Astrocyte of the spinal cord (primary cell): ENCODE measurements around the gene SPRR3.

Experiments
- DNase-seq: peaks from one replicate; pipeline ENCODE4 v3.0.0; 2011; ENCODE audit warnings: low read depth, low spot score
- H3K4me3 ChIP-seq: 2 replicates; pipeline ENCODE4 v1.5.1; 2011; ENCODE audit warnings: low read depth, mild to moderate bottlenecking, low read length, moderate library complexity
- in situ Hi-C: cut with HindIII; loops from 2 replicates; pipeline ENCODE4 v1.10.0; 2017; ENCODE audit warnings: low sequenced_read_pairs
- TF ChIP-seq, protein P1 (sequence below): IDR thresholded peaks from 2 replicates; pipeline ENCODE4 v1.5.1; 2012; ENCODE audit warnings: low read depth, mild to moderate bottlenecking, low read length, inconsistent platforms

SPRR3 gene, protein sequence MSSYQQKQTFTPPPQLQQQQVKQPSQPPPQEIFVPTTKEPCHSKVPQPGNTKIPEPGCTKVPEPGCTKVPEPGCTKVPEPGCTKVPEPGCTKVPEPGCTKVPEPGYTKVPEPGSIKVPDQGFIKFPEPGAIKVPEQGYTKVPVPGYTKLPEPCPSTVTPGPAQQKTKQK

DNA sequence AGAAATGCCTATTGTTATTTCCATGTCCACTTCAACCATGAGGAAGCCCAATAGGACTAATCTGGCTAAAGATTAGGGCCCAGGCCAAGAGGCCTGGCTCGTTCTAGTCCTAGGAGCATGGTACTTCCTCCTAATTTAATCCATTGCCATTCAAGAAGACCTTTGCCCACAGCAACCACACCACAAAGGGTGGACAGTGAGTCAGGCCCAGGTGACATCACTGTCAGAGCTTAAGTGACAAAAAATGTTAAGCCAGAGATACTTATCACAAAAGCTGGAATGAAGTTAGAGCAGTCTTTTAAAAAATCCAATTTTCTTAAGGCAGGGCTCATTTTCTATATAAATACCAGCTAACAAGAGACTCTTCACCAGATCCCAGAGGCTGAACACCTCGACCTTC is at the start of gene SPRR3:
Gene SPRR3, plus strand, starts transcription at position 368 of the 400 bp plus-strand sequence. CDS start 1,272 bp downstream, outside the sequence.
- in situ Hi-C loops = no loop called here
- DNase-seq = no peak
- TF ChIP-seq, protein P1, sequence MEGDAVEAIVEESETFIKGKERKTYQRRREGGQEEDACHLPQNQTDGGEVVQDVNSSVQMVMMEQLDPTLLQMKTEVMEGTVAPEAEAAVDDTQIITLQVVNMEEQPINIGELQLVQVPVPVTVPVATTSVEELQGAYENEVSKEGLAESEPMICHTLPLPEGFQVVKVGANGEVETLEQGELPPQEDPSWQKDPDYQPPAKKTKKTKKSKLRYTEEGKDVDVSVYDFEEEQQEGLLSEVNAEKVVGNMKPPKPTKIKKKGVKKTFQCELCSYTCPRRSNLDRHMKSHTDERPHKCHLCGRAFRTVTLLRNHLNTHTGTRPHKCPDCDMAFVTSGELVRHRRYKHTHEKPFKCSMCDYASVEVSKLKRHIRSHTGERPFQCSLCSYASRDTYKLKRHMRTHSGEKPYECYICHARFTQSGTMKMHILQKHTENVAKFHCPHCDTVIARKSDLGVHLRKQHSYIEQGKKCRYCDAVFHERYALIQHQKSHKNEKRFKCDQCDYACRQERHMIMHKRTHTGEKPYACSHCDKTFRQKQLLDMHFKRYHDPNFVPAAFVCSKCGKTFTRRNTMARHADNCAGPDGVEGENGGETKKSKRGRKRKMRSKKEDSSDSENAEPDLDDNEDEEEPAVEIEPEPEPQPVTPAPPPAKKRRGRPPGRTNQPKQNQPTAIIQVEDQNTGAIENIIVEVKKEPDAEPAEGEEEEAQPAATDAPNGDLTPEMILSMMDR = no peak
- H3K4me3 ChIP-seq = no peak within 1 kb of the TSS

DNA sequence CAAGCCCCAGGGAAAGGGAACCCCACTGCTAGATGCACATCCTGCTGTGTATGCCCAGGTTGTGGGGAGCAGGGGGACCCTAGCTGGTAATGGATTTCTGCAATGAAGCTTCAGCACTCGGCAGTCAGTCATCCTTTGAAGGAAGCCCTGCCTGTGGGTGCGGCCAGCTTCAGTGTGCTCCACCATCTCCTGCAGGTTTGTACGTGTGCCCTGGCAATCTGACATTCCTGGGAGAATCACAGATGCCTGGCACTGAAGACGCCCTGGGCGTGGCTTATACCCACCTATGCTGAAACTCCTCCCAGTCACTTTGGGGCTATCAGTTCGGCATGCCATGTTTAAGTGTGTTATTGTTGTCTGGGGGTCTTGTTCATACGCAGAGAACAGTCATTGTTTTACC is 47.8 kb upstream of the SPRR3 start:
- DNase-seq = no peak
- no peak overlapping the region for H3K4me3 ChIP-seq
- in situ Hi-C loops = no loop called here

DNA sequence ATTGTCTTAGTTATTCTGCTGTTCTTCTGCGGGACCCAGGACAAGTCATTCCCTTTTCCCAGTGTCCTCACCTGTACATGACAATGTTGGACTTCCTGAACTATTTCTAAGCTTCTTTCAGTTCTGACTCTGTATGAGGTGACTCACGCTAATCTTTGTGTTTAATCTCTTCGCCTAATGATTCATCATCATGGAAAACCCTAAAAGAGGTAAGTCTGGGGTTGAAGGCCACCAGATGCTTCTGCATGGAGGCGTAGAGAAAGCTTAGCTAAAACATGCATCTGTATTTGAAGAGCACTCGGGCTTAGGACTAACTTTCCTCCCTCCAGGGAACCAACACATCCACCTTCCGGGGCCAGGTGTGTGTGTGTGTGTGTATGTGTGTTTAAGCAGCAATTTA is 47.1 kb upstream of the SPRR3 start:
- in situ Hi-C loops = no loop called here
- DNase-seq = no peak
- TF ChIP-seq, protein P1 = no peak

More for the DNA sequence above, 47.8 kb upstream of the SPRR3 start:
- TF ChIP-seq, protein P1 = no peak

DNA sequence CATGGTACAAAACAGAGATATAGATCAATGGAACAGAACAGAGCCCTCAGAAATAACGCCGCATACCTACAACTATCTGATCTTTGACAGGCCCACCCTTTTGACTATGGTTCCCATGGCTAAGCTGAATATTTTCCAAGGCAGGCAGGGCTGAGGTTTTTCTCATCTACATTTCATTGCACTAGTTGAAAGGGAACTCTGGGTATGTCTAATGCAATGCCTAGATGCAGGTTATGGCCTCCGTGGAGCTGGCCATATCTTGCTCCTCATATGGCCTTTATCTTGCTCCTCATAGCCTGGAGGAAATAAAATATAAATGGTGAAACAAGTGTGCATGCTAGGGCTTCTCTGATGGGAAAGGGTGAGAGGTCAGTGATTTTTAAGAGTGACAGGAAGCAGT is 44.0 kb upstream of the SPRR3 start:
- H3K4me3 ChIP-seq = no peak overlapping the region
- TF ChIP-seq, protein P1 = no peak
- in situ Hi-C loops = no loop called here
- DNase-seq = no peak

More for the DNA sequence above, 47.1 kb upstream of the SPRR3 start:
- no peak overlapping the region for H3K4me3 ChIP-seq

DNA sequence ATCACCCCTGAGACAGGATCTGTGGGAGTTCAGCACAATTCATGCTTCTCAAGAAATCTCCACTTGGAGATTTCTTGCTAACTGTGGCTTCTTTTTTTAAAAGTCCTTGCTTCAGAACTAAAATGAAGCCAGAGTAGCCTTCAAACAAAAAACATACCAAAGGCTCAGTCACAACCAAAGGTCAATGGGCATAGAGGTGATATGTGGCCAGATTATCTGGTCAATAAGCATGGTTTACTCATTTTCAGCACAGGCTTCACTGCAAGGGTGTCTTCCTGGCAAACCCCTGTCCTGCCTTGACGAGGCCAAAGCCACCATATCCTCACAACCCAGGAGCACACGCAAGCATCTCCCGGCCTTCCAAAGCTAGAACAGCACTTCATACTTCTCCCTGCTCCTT is 42.3 kb upstream of the SPRR3 start:
- H3K4me3 ChIP-seq = no peak overlapping the region
- no peak for DNase-seq
- TF ChIP-seq, protein P1 = no peak
- in situ Hi-C loops = no loop called here

DNA sequence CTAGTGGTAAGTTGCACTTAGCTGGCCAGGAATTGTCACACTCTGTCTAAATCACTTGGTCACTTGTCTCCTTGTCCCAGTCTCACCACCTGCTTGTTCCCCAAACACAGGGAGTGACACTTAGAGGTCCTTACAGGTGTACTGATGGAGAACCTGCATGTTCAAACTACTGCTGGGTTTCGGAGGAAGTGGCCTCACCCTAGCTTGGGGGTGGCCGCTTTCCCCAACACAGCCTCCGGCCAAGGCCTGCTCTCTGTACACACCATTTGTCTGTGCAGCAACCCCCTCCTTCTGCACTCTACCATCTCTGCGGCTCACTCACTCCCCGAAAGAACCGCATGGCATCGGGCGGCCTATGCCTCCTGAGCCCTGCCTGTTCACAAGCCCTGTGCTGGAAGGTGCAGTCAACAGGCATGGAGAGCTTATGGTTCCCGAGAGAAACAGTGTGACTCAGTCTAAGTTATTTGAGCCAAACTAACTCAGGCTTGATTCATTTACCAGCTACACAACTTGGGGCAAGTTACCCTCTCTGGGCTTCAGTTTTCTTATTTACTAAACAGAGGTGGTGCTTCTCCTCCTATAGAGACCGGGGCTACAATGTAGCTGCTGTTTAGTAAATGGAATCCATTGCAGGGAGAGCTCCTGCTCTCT is 41.6 kb upstream of the SPRR3 start:
- no peak for DNase-seq
- no peak overlapping the region for H3K4me3 ChIP-seq
- in situ Hi-C loops = no loop called here
- TF ChIP-seq, protein P1 = no peak
